ENCODE data around the gene CD180. TPM values are rescaled to one million over a fixed set of nuclear protein-coding genes. Genes with fewer than 3 reads are reported as not detected.

CD180 gene
- not detected in 3 replicates for total RNA-seq
- long read RNA-seq: 0 reads

DNA sequence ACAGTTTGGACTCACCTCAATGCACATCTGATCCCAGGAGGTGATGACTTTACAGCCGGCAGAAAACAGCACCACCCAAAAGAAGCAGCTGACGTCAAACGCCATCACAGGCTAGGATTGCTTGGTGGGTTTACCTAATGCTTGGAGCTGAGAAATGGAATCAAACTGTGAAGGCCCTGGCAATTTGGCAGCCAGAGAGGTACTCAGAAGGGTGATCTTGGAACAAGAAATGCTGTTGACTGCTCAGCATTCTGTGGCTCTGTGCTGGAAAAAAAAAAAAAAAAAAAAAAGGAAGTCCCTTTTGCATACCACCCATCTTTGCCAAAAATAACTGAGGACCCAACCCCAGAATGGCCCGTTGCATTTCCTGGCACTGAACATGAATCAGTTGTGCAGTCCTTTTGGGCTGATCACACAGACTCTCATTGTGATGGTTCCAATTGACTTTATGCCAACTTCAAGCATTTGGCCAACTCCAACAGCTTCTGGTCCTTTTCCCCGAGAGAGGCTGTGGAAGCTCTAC is at the start of gene CD180:
Gene CD180 (minus strand): TSS at position 263 of the 523 bp plus-strand sequence. CDS start 158 bp downstream, at position 105.
- no peaks in the 10 kb centered on the region for H3K36me3 Mint-ChIP-seq (ENCODE audit: low read depth)
- TF ChIP-seq, protein P1, sequence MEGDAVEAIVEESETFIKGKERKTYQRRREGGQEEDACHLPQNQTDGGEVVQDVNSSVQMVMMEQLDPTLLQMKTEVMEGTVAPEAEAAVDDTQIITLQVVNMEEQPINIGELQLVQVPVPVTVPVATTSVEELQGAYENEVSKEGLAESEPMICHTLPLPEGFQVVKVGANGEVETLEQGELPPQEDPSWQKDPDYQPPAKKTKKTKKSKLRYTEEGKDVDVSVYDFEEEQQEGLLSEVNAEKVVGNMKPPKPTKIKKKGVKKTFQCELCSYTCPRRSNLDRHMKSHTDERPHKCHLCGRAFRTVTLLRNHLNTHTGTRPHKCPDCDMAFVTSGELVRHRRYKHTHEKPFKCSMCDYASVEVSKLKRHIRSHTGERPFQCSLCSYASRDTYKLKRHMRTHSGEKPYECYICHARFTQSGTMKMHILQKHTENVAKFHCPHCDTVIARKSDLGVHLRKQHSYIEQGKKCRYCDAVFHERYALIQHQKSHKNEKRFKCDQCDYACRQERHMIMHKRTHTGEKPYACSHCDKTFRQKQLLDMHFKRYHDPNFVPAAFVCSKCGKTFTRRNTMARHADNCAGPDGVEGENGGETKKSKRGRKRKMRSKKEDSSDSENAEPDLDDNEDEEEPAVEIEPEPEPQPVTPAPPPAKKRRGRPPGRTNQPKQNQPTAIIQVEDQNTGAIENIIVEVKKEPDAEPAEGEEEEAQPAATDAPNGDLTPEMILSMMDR (IDR thresholded peaks at IDR 0.05): no peak
- no peak within 1 kb of the TSS for H3K27ac Mint-ChIP-seq (ENCODE audit: unreplicated experiment)
- no peaks in the 10 kb centered on the region for H3K4me1 Mint-ChIP-seq (ENCODE audit: low read depth)
- no peaks in the 10 kb centered on the region for H3K27me3 Mint-ChIP-seq (ENCODE audit: low read depth)
- no peak for DNase-seq (ENCODE audit: low spot score)
- no peak within 1 kb of the TSS for H3K4me3 Mint-ChIP-seq (ENCODE audit: unreplicated experiment)
- peaks cover 9% of the 10 kb centered on the region for H3K9me3 Mint-ChIP-seq (ENCODE audit: low read depth)

DNA sequence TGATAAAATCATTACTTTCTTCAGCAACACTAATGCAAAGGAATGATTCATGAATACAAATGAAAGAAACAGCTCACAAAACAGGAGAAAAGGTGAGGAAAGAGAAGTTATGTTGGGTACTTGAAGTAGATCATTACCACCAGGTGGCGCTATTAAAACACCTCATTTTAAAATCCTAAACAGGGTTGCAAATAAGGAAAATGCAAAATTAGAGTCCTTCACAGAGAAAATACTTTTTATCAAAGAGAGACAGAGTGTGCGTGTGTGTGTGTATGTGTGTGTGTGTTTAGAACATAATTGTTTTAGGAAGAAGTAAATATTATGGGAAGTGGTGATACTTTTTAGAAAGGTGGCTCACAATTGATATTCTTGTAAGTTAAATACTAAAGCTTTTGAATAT is 49.5 kb upstream of the CD180 start:
- H3K36me3 Mint-ChIP-seq (ENCODE audit: low read depth): no peaks in the 10 kb centered on the region
- TF ChIP-seq, protein P1 (IDR thresholded peaks at IDR 0.05): peak; percentile 96
- no peak for DNase-seq (ENCODE audit: low spot score)
- no peak overlapping the region for H3K27ac Mint-ChIP-seq (ENCODE audit: unreplicated experiment)
- no peaks in the 10 kb centered on the region for H3K27me3 Mint-ChIP-seq (ENCODE audit: low read depth)
- no peaks in the 10 kb centered on the region for H3K9me3 Mint-ChIP-seq (ENCODE audit: low read depth)
- no peak overlapping the region for H3K4me3 Mint-ChIP-seq (ENCODE audit: unreplicated experiment)
- peaks cover 12% of the 10 kb centered on the region for H3K4me1 Mint-ChIP-seq (ENCODE audit: low read depth)

DNA sequence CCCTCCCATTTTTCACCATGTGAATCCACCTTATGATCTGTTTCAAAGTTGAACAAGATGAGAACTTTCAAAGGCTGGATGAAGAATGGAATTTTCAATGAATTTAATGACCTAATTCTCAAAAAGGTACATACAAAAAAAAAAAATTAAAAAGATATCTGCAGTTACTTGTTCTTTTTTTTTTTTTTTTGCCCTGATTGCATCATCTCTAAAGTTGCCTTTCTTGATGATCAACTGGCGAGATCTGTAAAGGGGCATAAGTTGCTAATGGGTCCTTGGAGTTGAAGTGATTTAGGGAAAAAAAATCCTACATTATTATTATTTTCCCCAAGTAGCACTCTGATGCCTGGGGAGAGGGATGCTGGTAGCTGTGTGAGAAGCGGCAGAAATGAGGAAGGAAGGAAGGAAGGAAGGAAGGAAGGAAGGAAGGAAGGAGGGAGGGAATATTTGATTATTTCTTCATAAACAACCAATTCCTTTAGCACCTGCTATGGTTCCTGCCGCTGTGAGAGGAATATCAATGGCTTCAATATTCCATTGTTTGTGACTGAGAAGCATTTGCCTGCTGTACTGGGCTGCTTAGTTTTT is 48.8 kb upstream of the CD180 start:
- Mint-ChIP-seq H3K9me3 (ENCODE audit: low read depth) (no peaks in the 10 kb centered on the region), H3K36me3 (ENCODE audit: low read depth) (no peaks in the 10 kb centered on the region), H3K27me3 (ENCODE audit: low read depth) (no peaks in the 10 kb centered on the region), H3K27ac (ENCODE audit: unreplicated experiment) (no peak overlapping the region), H3K4me1 (ENCODE audit: low read depth) (peaks cover 12% of the 10 kb centered on the region), H3K4me3 (ENCODE audit: unreplicated experiment) (no peak overlapping the region)
- no peak for DNase-seq (ENCODE audit: low spot score)
- TF ChIP-seq, protein P1 (IDR thresholded peaks at IDR 0.05): no peak

DNA sequence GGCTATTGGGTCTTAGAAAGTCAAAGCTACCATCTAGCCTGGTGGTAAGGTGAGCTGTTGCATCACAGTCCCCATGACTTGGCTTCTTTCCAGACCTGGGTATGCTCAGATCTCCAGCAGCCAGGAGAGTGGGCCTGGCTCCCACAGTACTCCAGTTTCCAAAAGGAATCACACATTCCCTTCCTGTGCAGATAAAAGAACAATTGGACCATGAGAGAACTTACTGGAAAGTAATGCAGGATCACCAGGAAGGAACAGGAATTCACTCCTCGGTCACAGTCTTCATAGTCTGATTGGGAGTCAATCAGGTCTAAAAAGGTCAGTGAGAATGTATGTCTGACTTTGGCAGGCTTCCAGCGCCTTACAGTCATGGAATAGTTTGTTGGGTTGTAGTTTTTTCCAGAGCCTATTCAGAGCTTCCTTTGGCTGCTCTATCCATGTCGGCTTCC is 47.8 kb upstream of the CD180 start:
- no peak for DNase-seq (ENCODE audit: low spot score)
- H3K4me3 Mint-ChIP-seq (ENCODE audit: unreplicated experiment): no peak overlapping the region
- H3K27me3 Mint-ChIP-seq (ENCODE audit: low read depth): no peaks in the 10 kb centered on the region
- H3K27ac Mint-ChIP-seq (ENCODE audit: unreplicated experiment): no peak overlapping the region
- H3K9me3 Mint-ChIP-seq (ENCODE audit: low read depth): no peaks in the 10 kb centered on the region
- H3K4me1 Mint-ChIP-seq (ENCODE audit: low read depth): peaks cover 12% of the 10 kb centered on the region
- H3K36me3 Mint-ChIP-seq (ENCODE audit: low read depth): no peaks in the 10 kb centered on the region
- TF ChIP-seq, protein P1 (IDR thresholded peaks at IDR 0.05): no peak

DNA sequence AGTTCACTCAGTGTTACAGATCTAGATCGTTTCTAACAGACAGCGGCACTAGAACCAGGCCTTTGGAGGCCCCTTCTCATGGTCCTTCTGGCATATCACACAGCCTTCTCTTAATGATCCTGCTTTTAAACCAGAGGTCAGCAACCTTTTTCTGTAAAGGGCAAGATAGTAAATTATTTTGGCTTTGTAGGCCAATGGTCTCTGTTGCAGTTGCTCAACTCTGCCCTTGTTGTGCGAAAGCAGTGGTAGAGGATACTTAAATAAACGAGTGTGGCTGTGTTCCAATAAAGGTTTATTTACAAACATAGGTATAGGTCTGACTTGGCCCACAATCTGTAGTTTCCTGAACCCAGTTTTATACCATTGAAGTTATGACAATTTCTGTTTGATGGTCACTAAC is 47.3 kb upstream of the CD180 start:
- no peaks in the 10 kb centered on the region for H3K27me3 Mint-ChIP-seq (ENCODE audit: low read depth)
- H3K9me3 Mint-ChIP-seq (ENCODE audit: low read depth): no peaks in the 10 kb centered on the region
- H3K4me1 Mint-ChIP-seq (ENCODE audit: low read depth): peaks cover 12% of the 10 kb centered on the region
- H3K27ac Mint-ChIP-seq (ENCODE audit: unreplicated experiment): no peak overlapping the region
- no peaks in the 10 kb centered on the region for H3K36me3 Mint-ChIP-seq (ENCODE audit: low read depth)
- TF ChIP-seq, protein P1 (IDR thresholded peaks at IDR 0.05): no peak
- DNase-seq (ENCODE audit: low spot score): no peak
- H3K4me3 Mint-ChIP-seq (ENCODE audit: unreplicated experiment): no peak overlapping the region
